Esophagus squamous epithelium (tissue), 5 donors: Measurements from ENCODE around the gene OR10S1. TPM values are rescaled to one million over a fixed set of nuclear protein-coding genes. Genes with fewer than 3 reads are reported as not detected.

Experiments
- DNase-seq: peaks from one replicate; lab custom pipeline; 2025; lab: John Stamatoyannopoulos, UW
- H3K27ac ChIP-seq, 4 donors: fragments of 200-600 bp; sonication (generic); one replicate each; pipeline ENCODE4 v1.5.1; 2016 to 2019; ENCODE audit warnings: mild to moderate bottlenecking in 1 of 4
- H3K27me3 ChIP-seq, 4 donors: fragments of 200-600 bp; sonication (generic); 1 replicate in 3 of 4; 2 replicates in 1 of 4; pipeline versions ENCODE4 v1.5.1 to v1.6.0; 2017 to 2021; ENCODE audit warnings: antibody characterized with exemption in 1 of 4
- H3K36me3 ChIP-seq, 3 donors: fragments of 200-600 bp; sonication (generic); one replicate each; pipeline ENCODE4 v1.5.1; 2016 to 2019
- H3K4me1 ChIP-seq, 3 donors: fragments of 200-600 bp; sonication (generic); one replicate each; pipeline ENCODE4 v1.5.1; 2017 to 2019
- H3K4me3 ChIP-seq, 4 donors: fragments of 200-600 bp; sonication (generic); 1 replicate in 3 of 4; 2 replicates in 1 of 4; pipeline ENCODE4 v1.5.1; 2016 to 2019; ENCODE audit warnings: mild to moderate bottlenecking in 2 of 4, moderate library complexity in 1 of 4
- H3K9me3 ChIP-seq, 3 donors: fragments of 200-600 bp; sonication (generic); one replicate each; pipeline ENCODE4 v1.5.1; 2016 to 2019
- POLR2A ChIP-seq, 4 donors: fragments of 450-650 bp; IDR thresholded peaks; one replicate each; pipeline ENCODE4 v1.6.1; 2017; ENCODE audit warnings: antibody characterized with exemption in 4 of 4, mild to moderate bottlenecking in 4 of 4, moderate library complexity in 3 of 4
- WGBS, 2 donors: methylation state at CpG; one replicate each; pipeline ENCODE4 v1.1.5; 2018; 5-methylcytosine and 5-hydroxymethylcytosine counted together
- intact Hi-C: fragments of 100-400 bp; cut with DNase I; formaldehyde crosslinking; loops from one replicate; pipeline ENCODE4 v1.15.0; 2022
- total RNA-seq, 4 donors: library from RNA; depleted of rRNA; stranded (reverse); fragments of >200 nt; gene quantifications; one replicate each; pipeline ENCODE4 v1.1.0, GENCODE V29; 2016
- TF ChIP-seq, protein P1 (sequence below), 6 experiments: fragments of 450-650 bp in 4 of 6; fragments of 200-600 bp in 2 of 6; sonication (generic) in 2 of 6; IDR thresholded peaks; one replicate each; pipeline ENCODE4 v1.5.1; 2016 to 2019; ENCODE audit warnings: antibody characterized with exemption in 6 of 6, mild to moderate bottlenecking in 4 of 6, moderate library complexity in 4 of 6
- donor health status: DM: yes; HTN: yes; CAD: no.

OR10S1 gene
- total RNA-seq, 4 donors from 2014 or later: not detected

DNA sequence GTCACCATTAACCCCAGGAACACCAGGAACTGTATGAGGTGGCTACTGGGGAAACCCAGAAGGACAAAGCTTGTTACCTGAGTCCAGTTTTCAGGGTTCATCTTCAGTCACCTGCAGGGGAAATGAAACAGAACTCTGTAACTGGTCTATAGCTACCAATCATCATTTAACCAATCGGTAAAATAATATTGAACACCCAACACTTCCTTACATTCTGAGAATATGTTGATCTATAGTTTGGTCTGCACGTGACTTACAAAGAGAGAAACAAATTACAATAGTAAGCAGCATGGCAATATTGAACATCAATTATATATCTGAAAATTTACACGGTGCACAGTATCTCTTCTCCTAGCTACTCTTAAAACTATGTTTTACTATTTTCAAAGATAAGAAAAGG, 33.8 kb downstream of the OR10S1 start, which contains the start of gene OR6T1:
Gene OR6T1, minus strand, starts transcription at position 101 of the 400 bp plus-strand sequence. Its CDS starts 0 bp downstream, at position 101.
- 79 to 86% methylated on average over 3 of the region's 3 CpGs for WGBS, 2 donors
- DNase-seq: no peak

GRCh38 chr11:123942413-123942812, 35.2 kb downstream of the OR10S1 start:
- intact Hi-C loops: no loop called here
- Histone ChIP-seq H3K9me3 (no peaks in the 10 kb centered on the region), H3K36me3 (no peaks in the 10 kb centered on the region), H3K4me3 (no peak overlapping the region), H3K4me1 (no peaks in the 10 kb centered on the region), H3K27me3 (no peaks in the 10 kb centered on the region), H3K27ac (no peak overlapping the region)
- DNase-seq: no peak
- WGBS, 2 donors: 66 to 76% methylated on average over 4 of the region's 4 CpGs
- TF ChIP-seq, protein P1, sequence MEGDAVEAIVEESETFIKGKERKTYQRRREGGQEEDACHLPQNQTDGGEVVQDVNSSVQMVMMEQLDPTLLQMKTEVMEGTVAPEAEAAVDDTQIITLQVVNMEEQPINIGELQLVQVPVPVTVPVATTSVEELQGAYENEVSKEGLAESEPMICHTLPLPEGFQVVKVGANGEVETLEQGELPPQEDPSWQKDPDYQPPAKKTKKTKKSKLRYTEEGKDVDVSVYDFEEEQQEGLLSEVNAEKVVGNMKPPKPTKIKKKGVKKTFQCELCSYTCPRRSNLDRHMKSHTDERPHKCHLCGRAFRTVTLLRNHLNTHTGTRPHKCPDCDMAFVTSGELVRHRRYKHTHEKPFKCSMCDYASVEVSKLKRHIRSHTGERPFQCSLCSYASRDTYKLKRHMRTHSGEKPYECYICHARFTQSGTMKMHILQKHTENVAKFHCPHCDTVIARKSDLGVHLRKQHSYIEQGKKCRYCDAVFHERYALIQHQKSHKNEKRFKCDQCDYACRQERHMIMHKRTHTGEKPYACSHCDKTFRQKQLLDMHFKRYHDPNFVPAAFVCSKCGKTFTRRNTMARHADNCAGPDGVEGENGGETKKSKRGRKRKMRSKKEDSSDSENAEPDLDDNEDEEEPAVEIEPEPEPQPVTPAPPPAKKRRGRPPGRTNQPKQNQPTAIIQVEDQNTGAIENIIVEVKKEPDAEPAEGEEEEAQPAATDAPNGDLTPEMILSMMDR (IDR thresholded peaks at IDR 0.05): no peak

More for the DNA sequence above, 33.8 kb downstream of the OR10S1 start, which contains the start of gene OR6T1:
- intact Hi-C loops: no loop called here
- H3K27ac ChIP-seq: no peak within 1 kb of the TSS
- H3K4me1 ChIP-seq: no peaks in the 10 kb centered on the region
- TF ChIP-seq, protein P1 (IDR thresholded peaks at IDR 0.05): no peak
- TF ChIP-seq POLR2A (IDR thresholded peaks at IDR 0.05): no peak
- H3K27me3 ChIP-seq: no peaks in the 10 kb centered on the region
- H3K9me3 ChIP-seq: no peaks in the 10 kb centered on the region
- no peak within 1 kb of the TSS for H3K4me3 ChIP-seq
- no peaks in the 10 kb centered on the region for H3K36me3 ChIP-seq

- H3K4me3 ChIP-seq: no peak within 1 kb of the TSS
- H3K4me1 ChIP-seq: no peaks in the 10 kb centered on the region
- H3K27me3 ChIP-seq: no peaks in the 10 kb centered on the region
- no peak for DNase-seq
- TF ChIP-seq POLR2A (IDR thresholded peaks at IDR 0.05): no peak
- TF ChIP-seq, protein P1 (IDR thresholded peaks at IDR 0.05): no peak
- no peaks in the 10 kb centered on the region for H3K36me3 ChIP-seq
- H3K27ac ChIP-seq: no peak within 1 kb of the TSS
- H3K9me3 ChIP-seq: no peaks in the 10 kb centered on the region
- 57 to 61% methylated on average over 1 of the region's 1 CpG for WGBS, 2 donors
- intact Hi-C loops: no loop called here
Observed at GRCh38 chr11:123939317-123939716, 38.3 kb downstream of the OR10S1 start, which contains the start of gene OR4D5. TSS of gene OR4D5 (plus strand) at chr11:123939617. CDS start at chr11:123939617, 0 bp downstream.

Other genes with a start within 250 kb of the OR10S1 start
- gene ZNF202, start 236.1 kb downstream of the OR10S1 start, total RNA-seq: 1 to 10 TPM; 2.6 to 6.5 (median 4.6) TPM
- not detected for gene OR6X1, start 223.3 kb downstream of the OR10S1 start, total RNA-seq
- not detected for gene OR6M1, start 171.4 kb downstream of the OR10S1 start, total RNA-seq
- gene TMEM225, start 92.1 kb downstream of the OR10S1 start, total RNA-seq: not detected
- not detected for gene OR8D4, start 75.6 kb downstream of the OR10S1 start, total RNA-seq
- not detected for gene OR4D5, start 38.2 kb downstream of the OR10S1 start, total RNA-seq
- gene OR6T1, start 33.9 kb downstream of the OR10S1 start, total RNA-seq: not detected
- not detected for gene OR10G6, start 17.4 kb upstream of the OR10S1 start, total RNA-seq
- not detected for gene OR10G4, start 35.2 kb upstream of the OR10S1 start, total RNA-seq
- gene OR10G9, start 45.2 kb upstream of the OR10S1 start, total RNA-seq: not detected
- not detected for gene OR10G8, start 49.0 kb upstream of the OR10S1 start, total RNA-seq
- gene OR10G7, start 63.5 kb upstream of the OR10S1 start, total RNA-seq: not detected
- 10 to 100 TPM in 2 of 4 donors, 1 to 10 TPM in 2; 2.7 to 19.8 (median 12.1) TPM for gene VWA5A, start 137.7 kb upstream of the OR10S1 start, total RNA-seq
- gene OR10D3, start 205.6 kb upstream of the OR10S1 start, total RNA-seq: not detected